NCI-H748 (cell line): ENCODE results near the gene LDB2.

Source experiments
- DNase-seq: peaks from one replicate; lab custom pipeline; 2025; ENCODE audit not compliant: unreplicated experiment; lab: John Stamatoyannopoulos, UW

The LDB2 gene

GRCh38 chr4:16508968-16509367, 389.5 kb downstream of the LDB2 start:
- no peak for DNase-seq

DNA sequence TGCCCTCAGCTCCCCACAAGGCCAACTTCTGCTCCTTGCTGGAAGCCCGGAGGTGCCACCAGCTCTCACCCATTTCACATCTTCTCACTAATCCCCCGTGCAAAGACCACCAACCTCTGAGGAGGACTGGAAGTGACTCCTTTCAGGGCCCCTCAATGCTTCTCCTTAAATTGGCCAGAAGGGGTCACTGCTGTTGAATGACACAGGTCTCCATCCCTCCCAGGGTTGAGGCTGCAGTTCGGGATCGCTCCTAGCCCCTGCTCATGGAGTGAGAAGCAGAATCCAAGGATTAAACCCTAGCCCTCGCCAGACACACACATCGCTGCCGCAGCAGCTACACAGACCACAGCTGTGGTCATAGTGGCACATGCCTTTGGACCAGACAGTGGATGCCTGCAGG, 392.7 kb downstream of the LDB2 start:
- no peak for DNase-seq

DNA sequence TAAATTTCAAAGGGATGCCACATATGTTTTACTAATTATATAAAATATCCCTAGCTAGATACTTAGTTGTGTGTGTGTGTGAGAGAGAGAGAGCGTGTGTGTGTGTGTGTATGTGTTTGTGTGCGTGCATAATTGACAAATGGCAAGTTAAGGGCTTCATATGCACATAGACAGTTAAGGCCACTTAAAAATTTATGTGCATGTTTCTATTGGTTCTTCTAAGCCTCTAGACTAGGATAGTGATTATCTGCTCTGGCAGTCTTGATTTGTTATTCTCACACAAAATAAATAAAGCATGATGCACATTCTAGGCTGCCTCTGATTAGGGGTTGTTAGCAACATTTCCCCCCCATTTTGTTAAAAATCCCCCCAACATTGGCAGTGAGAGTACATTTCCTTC, 393.2 kb downstream of the LDB2 start:
- no peak for DNase-seq

- DNase-seq, result no peak
These were observed 394.9 kb downstream of the LDB2 start for GRCh38 chr4:16503421-16504100.

DNA sequence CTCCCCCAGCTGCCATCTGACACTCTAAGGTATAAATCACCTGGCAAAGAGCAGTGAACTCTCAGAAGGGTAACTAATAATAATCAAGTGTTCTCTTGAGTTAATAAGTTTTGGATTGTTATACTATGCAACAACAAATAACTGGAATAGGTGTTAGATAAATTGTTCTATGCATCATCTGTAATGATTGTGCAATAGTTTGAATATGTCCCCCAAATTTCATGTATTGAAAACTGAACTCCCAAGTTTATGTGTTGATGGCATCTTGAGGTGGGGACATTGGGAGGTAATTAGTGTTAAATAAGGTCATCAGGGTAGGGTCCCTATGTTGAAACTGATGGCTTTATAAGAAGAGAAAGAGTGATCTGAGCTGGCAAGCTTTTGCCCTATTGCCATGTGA, 399.5 kb downstream of the LDB2 start:
- DNase-seq, result no peak

DNA sequence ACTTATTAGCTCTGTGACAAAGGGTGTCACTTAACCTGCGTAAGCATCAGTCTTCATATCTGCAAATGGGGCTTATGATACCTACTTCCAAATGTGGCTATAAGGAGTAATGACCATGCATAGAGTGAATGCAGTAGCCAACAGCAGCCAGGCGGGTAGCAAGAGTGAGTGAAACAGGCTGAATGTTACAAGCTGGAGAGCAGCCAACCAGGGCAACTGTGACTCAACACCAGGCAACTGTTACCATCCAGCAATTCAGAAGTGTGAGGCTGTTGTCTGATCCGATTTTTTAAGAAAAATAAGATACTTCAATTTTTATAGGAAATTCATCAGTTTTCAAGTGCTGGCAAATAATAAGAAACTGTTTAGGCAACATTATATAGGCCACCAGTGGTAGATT, 401.9 kb downstream of the LDB2 start:
- DNase-seq, result no peak

GRCh38 chr4:16492872-16493271, 405.6 kb downstream of the LDB2 start:
- no peak for DNase-seq

DNA sequence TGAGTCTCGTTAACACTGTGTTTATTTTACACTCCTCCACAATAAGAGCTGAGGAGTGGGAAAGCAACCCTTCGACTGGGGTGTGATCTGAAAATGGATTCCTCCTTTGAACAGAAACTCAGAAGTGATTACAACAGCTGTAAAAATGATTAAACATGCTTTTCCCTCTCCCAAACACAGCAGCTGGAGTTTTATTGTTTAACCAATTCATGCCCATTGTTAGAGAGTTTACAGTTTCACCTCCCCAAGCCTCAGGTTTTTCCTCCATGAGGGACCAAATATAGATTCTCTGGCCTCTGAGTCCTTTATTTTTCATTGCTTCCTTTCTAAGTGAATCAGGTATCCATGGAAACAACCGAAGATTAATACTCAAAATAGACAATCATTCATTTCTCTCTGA, 409.2 kb downstream of the LDB2 start:
- peak; percentile 6 for DNase-seq

GRCh38 chr4:16488084-16488483, 410.4 kb downstream of the LDB2 start:
- DNase-seq, result no peak

GRCh38 chr4:16484711-16485110, 413.7 kb downstream of the LDB2 start:
- no peak for DNase-seq

DNA sequence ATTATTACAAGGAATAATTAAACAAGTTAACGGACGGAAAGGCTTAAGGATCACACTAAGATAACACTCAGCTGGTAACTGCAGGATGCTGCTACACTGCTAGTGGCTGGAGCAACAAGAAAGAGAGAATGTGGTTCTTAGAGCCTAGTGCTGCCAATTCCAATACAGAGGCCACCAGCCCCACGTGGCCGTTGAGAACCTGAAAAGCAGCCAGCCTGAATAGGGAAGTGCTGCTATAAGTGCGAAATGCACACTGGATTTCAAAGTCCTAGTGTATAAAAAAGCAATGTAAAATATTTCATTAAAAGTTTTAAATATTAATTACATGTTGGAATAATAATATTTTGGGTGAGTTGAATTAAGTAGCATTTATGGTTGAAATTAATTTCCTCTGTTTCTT, 414.9 kb downstream of the LDB2 start:
- DNase-seq, result no peak

- no peak for DNase-seq
These were observed 418.4 kb downstream of the LDB2 start for GRCh38 chr4:16480011-16480410.

- no peak for DNase-seq
These were observed 425.9 kb downstream of the LDB2 start for GRCh38 chr4:16472537-16472936.

DNA sequence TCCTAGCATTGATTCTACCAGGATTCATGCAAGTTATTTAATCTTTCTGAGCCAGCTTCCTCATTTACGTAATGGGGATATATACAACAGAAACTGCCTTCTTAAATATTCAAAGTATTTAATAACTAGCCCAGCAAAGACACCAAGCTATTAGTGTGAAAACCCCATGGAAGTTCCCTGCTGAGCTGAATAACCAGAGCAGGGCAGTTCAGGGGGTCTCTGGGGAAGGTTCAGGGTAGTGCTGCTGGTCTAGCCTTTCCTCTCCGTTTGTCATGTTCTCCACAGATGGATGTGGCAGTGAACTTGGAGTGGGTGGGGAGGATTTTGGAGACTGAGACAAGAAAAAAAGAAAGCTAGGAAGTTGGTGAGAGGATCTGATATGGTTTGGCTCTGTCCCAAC, 431.4 kb downstream of the LDB2 start:
- no peak for DNase-seq

DNA sequence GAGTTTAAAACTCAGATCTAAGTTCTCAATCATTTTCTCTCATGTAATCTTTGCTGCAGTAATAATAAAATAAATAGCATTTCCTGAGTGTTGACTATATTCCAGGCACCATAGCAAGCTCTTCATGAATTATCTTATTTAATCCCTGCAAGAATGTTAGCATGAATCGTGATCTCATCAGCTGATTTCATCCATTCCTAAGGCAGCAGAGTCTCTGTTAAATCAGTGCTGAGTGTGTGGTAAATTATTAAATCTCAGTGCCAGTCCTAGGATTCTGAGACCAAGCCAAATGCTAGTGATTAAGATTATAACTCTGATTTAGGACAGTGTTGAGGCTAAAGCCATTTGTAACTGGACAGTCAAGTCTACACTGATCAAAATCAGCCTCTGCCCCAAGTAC, 431.9 kb downstream of the LDB2 start:
- DNase-seq, result no peak

- no peak for DNase-seq
These were observed 433.8 kb downstream of the LDB2 start for GRCh38 chr4:16464651-16465050.

GRCh38 chr4:16462656-16463055, 435.8 kb downstream of the LDB2 start:
- no peak for DNase-seq

DNA sequence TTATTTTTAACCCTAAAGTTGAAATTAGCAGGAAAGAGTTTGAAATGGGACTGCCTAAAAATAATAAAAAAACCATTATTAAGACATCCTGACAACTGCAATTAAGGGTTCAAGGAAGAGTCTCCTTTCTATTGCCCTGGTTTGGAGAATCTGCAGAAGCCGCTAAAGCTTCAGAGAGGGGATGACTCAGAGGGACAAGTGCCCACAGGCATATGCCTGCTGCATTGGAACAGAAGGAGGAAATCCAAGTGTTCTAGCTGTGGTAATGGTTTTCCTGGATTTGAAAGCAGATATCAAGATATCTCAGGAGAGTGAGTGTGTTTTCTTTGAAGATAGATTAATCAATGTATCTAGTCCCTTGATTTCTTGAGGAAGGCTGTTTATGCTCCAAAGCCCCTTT, 437.1 kb downstream of the LDB2 start:
- no peak for DNase-seq

GRCh38 chr4:16457944-16458343, 440.5 kb downstream of the LDB2 start:
- DNase-seq, result no peak
